GM04504 (cell line): ENCODE results near the gene GGT7.
A peak's percentile ranks its signal among the peaks of the same experiment; 100 is the strongest.
"Not testable (repeated sequence)": the region's sequence is repeated elsewhere in the genome, so short reads cannot be mapped to it uniquely, and the experiment has no call there.

Experiments
- DNase-seq: peaks from one replicate; pipeline ENCODE4 v3.0.0-alpha.2; 2012; ENCODE audit warnings: low read depth

GGT7 gene

DNA sequence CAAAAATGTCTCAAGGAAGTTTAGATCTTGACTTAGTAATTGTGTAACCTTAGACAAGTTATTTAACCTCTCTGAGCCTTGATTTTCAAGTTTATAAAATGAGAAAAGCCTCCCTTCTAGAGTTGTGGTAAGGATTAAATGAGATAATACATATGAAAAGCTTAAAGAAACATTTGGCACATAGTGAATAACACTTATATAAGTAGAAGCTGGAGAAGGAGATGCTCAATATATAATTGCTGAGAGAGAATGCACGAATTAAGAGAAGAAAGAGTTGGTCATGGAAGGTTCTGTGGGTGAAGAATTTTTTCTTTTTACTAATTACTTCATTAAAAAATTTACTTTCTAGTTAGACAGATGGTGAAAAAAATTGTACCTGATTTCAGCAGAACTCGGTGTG, 9.0 kb upstream of the GGT7 start:
- DNase-seq, result no peak

DNA sequence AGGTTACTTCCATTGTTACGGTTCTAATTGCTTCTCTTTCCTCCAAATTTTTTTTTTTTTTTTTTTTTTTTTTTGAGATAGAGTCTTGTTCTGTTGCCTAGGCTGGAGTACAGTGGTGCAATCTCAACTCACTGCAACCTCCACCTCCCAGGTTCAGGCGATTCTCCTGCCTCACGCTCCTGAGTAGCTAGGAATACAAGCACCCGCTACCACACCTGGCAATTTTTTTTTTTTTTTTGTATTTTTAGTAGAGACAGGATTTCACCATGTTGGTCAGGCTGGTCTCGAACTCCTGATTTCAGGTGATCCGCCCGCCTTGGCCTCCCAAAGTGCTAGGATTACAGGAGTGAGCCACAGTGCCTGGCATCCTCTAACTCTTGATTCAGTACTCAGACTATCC, 8.3 kb upstream of the GGT7 start:
- not testable (repeated sequence) for DNase-seq

DNA sequence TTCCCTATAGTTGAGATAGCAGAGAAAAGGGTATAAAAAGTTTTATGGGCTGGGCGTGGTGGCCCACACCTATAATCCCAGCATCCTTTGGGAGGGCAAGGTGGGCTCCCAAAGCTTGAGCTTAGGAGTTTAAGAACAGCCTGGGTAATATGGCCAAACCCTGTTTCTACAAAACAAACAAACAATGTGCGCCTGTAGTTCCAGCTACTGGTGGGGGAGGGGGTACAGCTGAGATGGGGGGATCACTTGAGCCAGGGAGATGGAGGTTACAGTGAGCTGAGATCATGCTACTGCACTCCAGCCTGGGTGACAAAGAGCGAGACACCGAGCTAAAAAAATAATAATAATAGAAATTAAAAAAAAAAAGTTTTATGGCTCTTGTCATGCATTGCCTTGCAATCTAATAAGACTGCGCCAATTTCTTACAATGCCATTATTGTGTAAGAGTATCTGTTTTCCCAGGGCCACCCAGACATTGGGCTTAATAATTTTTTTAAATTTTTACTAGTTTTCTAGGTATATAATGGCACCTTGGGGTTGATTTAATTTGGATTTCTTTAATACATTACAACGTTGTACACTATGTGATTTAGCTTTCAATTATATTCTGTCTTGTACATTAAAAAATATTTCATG, 7.7 kb upstream of the GGT7 start:
- no peak for DNase-seq

DNA sequence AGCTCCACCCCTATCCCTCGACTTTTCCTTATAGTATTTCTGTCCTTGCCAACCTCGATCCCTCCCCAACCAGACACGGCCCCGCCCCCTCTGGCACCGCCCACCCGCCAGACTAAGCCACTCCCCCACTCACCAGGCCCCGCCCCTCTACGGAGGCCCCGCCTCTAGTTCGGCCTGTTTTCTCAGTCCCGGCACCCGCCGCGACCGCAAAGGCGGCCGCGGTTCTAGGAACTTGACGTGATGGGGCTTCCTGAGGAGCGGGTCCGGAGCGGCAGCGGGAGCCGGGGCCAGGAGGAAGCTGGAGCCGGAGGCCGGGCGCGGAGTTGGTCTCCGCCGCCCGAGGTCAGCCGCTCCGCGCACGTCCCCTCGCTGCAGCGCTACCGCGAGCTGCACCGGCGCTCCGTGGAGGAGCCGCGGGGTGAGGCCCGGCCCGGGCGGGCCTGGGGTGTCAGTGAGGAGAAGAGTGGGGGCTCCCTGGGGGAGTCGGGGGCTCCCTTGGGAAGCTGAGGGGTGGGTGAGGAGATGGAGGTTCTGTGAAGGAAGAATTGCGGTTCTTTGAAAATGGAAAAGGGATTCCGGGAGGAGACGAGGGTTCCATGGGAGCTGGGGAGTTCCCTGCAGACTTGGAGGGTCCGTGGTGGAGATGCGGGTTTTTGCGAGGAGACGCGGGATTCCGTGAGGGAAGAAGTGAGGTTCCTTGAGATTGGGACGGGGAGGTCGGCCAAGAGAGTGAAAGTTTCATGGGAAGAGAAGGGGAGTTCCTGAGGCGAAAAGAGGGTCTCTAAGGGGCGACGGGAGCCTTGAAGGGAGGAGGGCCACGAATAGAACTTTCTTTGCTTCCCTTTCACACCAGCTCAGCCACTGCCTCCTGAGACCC, 4.0 kb upstream of the GGT7 start, which contains the start of gene ACSS2:
TSS of gene ACSS2 (plus strand) at position 207 of the 877 bp plus-strand sequence. CDS start at position 241, 34 bp downstream.
- DNase-seq, result no peak

DNA sequence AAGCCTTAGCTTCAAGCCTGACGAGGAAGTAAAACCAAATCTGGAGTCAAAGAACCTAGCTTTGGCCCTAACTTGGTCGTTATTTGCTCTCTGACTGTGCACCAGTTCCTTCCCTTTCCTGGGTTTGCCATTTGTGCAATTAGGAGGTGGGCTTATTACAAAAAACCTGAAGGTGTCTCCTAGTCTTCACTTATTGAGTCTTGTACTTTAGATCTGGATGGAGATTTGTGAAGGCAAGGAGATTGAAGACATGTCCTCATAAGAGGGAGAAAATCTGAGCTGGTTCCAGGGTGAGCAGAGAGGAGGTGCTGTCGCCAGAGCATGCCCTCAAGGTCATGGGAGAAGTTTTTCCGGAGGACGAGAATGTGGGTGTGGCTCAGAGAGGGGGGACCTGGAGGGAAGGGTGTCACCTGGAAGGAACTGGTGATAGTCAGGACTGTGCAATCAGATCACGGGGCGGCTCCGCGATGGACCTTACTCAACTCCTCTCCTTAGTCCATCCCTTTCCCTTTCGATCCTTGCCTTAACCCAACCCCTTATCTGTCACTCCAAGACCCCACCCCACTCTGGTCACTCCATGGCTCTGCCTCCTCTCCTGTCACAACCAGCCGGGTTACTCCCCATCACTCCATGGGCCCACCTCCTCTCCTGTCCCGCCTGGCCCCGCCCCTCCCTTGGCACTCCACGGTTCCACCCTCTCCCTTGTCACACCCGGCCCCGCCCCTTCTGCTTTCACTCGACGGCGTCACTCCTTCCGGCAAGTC, 3.2 kb upstream of the GGT7 start:
- DNase-seq, result peak; percentile 94

DNA sequence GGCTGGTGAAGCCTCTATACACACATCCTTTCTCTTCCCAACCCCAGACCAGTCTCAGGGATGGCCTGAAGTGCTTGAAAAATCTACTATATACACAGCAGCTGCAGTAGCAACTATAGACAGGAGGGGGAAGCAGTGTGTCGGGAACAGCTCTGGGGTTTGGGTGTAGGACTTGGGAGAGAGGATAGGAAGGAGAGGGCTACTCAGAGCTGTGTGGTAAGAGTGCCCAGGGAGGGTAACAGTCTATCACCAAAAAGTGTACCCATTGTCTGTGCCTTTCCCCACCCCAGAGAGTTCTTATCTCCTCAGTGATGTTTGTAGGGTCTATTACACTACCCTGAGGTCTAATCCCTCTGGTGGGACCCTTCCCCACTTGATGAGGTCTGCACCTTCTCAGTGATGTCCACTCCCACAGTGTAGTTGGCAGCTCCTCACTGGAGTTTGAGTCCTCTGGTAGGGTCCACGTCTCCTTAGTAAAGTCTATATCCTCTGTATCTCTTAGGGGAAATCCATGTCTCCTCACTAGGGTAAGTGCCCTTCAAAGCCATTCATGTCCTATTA, 1.5 kb upstream of the GGT7 start:
- peak; percentile 75 for DNase-seq

DNA sequence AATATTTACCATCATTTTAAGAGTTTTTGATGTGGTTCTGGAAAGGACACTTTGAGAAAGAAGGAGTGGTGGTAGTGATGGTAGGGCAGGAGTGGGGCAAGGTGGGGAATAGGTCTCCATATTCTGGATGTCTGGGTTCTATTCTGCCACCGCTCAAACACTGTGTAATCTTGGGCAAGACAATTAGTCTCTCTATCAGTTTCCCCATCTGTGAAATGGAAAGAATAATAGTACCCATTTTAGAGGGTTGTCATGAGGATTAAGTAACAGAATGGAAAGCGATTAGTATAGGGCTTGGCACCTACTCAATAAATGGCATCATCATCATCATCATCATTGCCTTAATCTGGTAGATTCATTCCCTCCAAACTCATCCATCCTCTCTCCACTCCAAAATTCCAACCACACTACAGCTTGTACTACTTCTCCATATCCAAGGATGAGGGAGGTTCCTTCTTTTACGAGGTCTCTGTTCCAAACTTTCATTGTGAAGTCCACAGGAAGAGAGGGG, 982 bp upstream of the GGT7 start:
- DNase-seq, result no peak

DNA sequence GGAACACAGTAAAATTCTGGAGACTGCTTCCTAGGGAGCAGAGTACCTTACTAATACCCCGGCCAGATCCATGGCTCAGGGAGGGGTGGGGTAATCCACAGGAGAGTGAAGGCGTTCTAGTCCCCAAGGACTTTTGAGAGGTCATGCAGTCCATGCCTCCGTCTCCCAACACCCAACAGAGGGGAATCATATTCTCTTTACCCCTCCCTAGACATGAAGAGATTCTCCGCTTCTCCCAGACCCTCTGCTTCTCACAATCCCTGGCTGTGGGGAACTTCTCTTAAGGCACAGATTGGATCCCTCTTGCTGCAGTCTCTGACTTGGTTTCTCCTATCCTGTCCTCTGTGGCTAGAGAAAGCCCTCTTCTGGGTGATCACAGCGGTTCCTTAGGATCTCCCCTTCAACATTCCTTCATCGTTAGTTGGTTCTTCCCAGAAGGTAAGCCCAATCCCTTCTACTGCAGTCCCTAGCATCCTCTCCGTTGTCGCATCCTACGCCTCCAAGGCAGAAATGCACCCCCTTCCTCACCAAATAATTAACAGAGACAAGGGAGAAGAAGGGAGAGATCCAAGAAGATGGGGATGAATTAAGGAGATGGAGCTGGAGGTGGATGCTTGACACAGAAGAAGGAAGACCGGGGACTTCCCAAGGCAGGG, 562 bp downstream of the GGT7 start:
- DNase-seq, result no peak

DNA sequence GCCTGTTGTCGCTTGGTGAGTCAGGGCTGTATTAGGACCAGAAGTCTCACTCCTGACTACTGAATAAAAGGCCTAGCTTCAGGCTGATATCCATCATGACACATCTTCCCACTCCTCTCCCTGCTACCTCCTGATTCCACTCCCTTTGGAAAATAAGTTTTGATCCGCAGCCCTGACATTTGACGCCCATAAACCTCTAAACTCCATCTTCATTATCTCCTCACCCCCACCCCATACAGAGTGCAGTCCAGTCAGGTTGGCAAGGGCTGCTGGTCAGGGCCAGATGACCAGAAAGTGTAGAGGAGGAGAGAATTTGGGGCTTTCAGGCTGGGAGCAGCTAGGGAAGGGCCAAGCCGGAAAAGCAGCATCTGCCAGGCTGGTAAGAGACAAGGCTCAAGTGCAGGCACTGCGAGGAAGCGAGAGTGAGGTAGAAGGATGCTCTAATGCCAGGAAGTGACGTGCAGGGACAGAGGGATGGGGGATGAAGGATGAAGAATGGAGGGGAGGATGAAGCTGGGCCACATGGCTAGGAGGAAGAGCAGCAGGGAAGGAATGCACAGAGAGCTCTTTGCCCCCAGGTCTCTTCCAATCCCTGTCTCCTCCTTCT, 1.2 kb downstream of the GGT7 start:
- DNase-seq, result no peak

DNA sequence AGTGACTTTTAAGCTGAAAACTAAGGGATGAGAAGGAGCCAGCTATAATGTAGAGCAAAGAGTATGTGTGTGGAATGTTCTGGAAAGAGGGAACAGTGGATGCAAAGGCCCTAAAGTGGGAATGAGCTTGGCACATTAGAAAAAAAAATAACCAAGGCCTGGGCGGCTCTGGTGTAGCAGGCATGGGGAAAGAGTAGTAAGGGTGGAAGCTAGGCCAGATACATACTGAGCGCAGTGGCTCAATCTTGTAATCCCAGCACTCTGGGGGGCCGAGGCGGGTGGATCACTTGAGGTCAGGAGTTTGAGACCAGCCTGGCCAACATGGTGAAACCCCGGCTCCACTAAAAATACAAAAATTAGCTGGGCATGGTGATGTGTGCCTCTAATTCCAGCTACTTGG, 8.4 kb downstream of the GGT7 start:
- no peak for DNase-seq

DNA sequence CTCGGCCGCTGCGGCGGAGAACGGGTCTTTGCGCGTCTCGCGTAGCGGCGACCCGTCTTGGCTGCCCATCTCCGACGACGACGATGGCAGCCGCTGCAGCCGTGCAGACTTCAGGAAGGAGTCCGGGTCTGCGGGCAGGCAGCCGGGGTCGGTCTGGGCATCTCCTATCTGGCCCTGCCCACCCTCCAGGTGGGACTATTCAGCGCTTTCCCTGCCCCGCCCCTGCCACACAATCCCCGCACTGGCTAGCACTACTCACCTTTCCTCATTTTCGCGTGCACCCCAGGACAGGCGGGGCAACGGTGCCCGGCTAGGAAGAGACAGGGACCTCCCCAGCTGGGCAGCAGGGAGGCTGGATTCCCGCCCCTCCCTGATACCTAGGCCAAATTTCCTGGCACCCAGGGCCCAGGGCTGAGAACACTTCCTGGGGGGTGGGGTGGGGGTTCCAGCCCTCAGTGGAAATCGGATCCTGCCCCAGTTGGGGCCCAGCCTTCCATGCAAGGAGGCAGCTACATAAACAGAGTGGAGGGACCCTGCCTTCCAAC, 9.2 kb downstream of the GGT7 start:
- no peak for DNase-seq

DNA sequence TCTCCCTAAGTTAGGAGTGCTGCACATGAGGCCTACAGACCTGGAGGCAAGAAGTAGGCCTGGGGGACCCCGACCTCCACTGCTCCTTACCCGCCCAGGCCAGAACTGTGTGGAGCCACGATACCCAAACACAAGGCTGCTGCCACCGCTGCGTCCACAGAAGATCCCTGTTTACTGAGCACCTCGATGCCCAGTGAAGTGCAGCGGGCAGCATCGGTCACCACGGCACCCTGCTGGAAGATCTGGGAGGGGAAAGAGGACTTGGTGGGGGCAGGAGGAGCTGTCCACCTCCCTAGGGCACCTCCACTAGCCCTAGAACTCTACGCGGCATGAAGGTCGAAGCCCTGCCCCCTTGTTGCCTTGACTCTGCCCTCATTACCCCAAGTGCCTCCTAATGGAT, 9.9 kb downstream of the GGT7 start:
- no peak for DNase-seq

DNA sequence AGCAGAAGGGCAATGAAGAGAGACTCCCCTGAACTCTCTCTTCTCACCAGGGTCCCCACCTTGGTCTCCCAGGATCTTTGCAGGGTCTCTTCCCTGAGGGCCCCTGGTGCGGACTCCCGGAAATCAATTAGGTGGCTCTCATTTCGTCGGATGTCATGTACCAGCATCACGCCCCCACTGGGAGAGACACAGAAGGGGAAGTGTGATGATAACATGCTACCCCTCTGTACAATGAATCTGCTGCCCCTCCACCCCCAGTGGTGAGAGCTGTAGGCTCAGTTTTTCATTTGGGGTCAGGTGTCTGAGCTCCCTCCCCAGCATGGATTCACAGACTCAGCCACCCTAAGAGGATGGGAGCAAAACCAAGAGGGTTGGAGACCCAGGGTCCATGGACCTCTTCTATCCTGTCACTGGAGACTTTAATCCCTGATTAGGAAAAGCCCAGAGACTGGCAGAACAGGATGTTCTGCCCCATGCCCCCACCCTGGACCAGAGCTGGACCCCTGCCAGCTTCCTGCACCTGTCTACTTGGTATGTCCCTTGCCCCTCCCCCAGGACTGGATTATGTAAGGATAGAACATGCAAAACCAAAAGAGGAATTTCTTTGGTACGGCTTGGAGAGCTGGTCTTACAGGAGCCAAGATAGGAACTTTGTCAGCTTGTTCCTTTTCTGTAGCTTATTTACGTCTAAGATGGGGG, 11.1 kb downstream of the GGT7 start:
- DNase-seq, result no peak

DNA sequence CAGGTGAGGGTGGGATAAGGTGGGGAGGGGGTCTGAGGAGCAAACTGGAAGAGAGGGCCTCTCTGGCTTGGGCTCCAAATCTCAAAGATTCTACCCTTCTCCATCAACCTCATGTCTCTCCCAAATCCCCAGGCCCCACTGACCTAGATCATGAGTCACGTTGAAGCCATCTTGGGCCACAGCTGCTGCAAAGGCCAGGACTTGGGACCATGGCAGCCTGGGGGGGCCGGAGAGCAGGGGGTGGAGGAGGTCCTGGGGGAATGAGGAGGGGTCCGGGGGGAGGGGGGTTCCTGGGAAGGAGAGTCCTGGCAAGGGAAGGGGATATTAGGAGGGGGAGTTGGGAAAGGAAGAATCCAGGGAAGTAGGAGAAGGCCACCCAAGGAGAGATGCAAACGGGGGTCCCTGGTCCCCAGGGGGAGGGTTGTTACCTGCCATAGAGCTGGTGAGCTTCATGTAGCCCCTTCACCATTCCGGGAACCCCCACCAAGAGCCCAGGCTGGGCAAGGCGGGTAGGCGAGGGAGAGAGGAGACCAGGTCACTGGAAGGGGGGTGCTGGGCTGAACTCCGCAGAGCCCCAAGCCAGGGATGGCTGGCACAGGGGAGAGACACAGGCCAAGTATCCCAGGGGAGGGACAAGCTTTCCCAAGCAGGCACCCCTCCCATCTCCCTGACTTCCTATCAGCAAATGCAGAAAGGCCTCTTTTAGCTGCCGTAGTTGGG, 12.7 kb downstream of the GGT7 start:
- DNase-seq, result no peak

DNA sequence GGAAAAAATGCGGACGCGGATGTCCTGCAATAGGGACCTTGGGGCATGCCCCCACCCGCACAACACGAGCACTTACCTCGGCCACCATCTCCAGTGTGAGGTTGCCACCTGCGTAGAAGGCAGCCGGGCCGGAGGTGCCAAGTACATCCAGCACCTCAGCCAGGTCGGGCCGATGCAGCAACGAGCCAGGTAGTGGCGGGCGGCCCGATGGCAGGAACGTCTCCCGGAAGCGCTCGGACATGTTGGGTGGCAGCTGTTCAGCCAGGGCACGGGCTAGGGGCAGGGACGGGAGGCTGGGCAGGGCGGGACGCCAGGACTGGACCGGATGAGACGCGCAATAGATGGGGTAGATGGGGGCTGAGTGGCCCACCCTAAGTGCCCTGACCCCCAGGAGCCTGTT, 13.3 kb downstream of the GGT7 start:
- DNase-seq, result no peak

DNA sequence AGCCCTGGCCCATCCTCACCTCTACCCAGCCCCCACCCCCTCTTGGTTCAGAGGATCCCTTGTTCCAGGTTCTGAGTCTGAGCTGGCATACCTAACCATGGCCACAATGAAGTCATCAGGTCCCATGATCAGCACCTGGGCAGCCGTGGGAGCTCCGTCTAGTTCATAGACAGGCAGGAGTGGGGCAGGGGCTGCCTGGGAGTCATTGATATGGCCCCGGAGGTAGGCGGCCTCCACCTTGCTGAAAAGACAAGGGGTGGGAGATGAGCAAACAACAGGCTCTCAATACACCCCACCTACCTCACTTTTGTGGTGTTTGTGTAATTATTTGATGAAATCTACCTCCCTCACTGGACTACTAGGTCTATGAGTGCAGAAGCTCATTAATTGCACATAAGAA, 20.4 kb downstream of the GGT7 start:
- no peak for DNase-seq

DNA sequence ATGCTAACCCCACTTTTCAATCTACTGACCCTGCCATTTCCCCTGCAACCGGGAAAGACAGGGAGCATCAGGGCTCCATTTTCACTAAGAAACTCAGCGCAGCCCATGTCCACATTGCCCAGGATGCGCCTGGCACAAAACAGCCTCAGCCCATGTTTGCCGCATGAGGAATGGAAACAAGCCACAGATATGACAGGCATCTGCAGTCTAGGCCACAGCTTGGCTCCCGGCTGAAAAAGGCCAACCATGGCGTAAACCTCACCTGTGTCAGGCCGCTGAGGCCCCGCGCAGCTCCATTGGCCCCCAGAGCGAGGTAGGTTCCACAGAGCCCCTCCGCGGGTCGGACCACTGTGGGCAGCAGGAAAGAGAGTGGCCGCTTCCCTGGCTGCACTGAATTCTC, 21.7 kb downstream of the GGT7 start:
- no peak for DNase-seq

DNA sequence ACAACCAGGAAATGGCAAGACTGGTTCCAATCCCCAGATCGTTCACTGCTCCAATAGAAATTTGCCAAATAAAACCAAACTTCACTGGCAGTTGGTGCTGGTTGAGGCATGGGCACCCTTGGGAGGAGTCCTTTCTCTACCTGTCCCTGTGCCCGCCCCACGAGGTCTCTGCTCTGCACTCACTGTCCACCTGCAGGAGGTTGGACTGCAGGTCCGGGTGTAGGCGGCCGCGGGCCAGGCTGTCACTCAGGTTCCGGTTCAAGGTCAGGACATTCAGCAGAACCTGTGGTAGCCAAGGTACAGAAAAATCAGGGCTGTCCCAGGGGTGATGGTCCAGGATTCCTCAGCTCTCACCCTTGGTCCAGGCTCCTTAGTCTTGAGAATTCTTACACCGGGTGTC, 22.9 kb downstream of the GGT7 start:
- DNase-seq, result no peak

DNA sequence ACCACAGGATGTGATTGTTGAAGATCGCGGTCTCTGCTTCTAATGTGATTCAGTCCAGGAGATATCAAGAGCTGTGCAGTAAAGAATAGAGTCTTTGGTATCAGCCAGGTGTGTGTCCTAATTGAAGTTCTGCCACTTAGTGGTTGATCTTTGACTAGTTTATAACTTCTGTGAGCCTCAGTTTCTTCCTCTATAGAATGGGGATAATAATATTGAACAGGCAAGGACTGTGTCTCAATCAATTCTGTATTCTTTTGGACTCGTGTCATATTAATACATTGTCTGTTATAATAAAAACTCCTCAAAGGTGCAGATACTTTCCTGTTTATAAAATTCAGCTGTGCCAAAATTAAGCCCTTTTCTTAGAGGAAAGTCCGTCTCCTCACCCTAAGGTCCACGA, 24.1 kb downstream of the GGT7 start:
- no peak for DNase-seq

DNA sequence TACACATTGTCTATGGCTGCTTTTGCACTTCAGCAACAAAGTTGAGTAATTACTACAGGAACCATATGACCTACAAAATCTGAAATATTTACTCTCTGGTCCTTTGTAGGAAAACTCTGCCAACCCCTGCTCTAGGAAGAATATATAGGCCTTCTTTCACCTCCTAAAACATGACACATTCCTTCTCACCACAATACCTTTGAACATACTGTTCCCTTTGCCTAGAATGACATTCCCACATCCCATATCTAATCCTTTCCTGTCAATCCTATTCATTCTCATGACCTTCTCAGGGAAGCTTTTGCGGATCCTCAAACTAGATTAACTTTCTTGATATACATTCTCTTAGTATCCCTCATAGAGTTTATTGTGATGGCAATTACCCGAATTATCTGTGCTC, 29.2 kb downstream of the GGT7 start:
- DNase-seq, result no peak
